Caco-2 (cell line): Measurements from ENCODE around the gene BCKDK. TPM values are rescaled to one million over a fixed set of nuclear protein-coding genes. Genes with fewer than 3 reads are reported as not detected.
A peak's percentile ranks its signal among the peaks of the same experiment; 100 is the strongest.

Experiments
- BruUV-seq: library from RNA; stranded (reverse); fragments of 400-500 nt; replicated peaks from 2 replicates; lab custom pipeline; 2021; lab: Mats Ljungman, UMichigan
- CTCF ChIA-PET: fragments of 300-600 bp; sonication (Branson Sonifier 250); formaldehyde crosslinking; loops from one replicate; lab custom pipeline; 2022; ENCODE audit warnings: antibody characterized with exemption; lab: Charles Lee
- POLR2A ChIA-PET: fragments of 300-600 bp; sonication (Branson Sonifier 250); formaldehyde crosslinking; loops from one replicate; lab custom pipeline; 2022; ENCODE audit warnings: antibody characterized with exemption; lab: Charles Lee
- DNase-seq, 2 experiments: peaks; one replicate each; pipeline versions ENCODE4 v3.0.0 to v3.0.0-alpha.2; 2020 to 2022
- H3K27me3 ChIP-seq: replicated peaks from 2 replicates; pipeline ENCODE4 v1.6.0; 2011; ENCODE audit warnings: low read length; ENCODE audit not compliant: control insufficient read depth, insufficient read depth
- H3K36me3 ChIP-seq: 2 replicates; pipeline ENCODE4 v1.5.1; 2011; ENCODE audit warnings: low read length; ENCODE audit not compliant: control insufficient read depth, insufficient read depth
- H3K4me1 ChIP-seq: fragments of 250-450 bp; sonication (Bioruptor Pico); 2 replicates; pipeline ENCODE4 v1.5.1; 2020; ENCODE audit warnings: mild to moderate bottlenecking
- H3K4me3 ChIP-seq: 2 replicates; pipeline ENCODE4 v1.5.1; 2011; ENCODE audit warnings: low read depth, mild to moderate bottlenecking, control low read depth, low read length
- H3K9me3 ChIP-seq: fragments of 250-450 bp; sonication (Bioruptor Pico); 2 replicates; pipeline ENCODE4 v1.5.1; 2020; ENCODE audit warnings: mild to moderate bottlenecking, moderate library complexity
- H3K27ac Mint-ChIP-seq: one replicate; pipeline ENCODE4 v1.8.0; 2022; ENCODE audit warnings: mixed read lengths; ENCODE audit not compliant: unreplicated experiment
- H3K27me3 Mint-ChIP-seq: one replicate; pipeline ENCODE4 v1.8.0; 2022; ENCODE audit warnings: mixed read lengths; ENCODE audit not compliant: insufficient read depth, unreplicated experiment
- H3K36me3 Mint-ChIP-seq: one replicate; pipeline ENCODE4 v1.8.0; 2022; ENCODE audit warnings: mild to moderate bottlenecking, mixed read lengths; ENCODE audit not compliant: insufficient read depth, unreplicated experiment
- H3K4me1 Mint-ChIP-seq: one replicate; pipeline ENCODE4 v1.8.0; 2022; ENCODE audit warnings: low read depth, mixed read lengths; ENCODE audit not compliant: unreplicated experiment
- H3K4me3 Mint-ChIP-seq: one replicate; pipeline ENCODE4 v1.8.0; 2022; ENCODE audit warnings: mild to moderate bottlenecking, moderate library complexity, mixed read lengths; ENCODE audit not compliant: unreplicated experiment
- H3K9me3 Mint-ChIP-seq: one replicate; pipeline ENCODE4 v1.8.0; 2022; ENCODE audit warnings: mixed read lengths; ENCODE audit not compliant: unreplicated experiment
- intact Hi-C: fragments of 100-400 bp; cut with micrococcal nuclease; formaldehyde crosslinking; loops from one replicate; pipeline ENCODE4 v1.10.0; 2022; ENCODE audit not compliant: unreplicated experiment
- total RNA-seq: library from RNA; stranded (reverse); gene quantifications from 2 replicates; pipeline ENCODE4 v1.2.3, GENCODE V29; 2022
- TF ChIP-seq, protein P1 (sequence below), 2 experiments: fragments of 200-600 bp in 1 of 2; IDR thresholded peaks; 1 replicate in 1 of 2; 2 replicates in 1 of 2; pipeline versions ENCODE4 v1.5.1 to v1.8.0; 2011 to 2022; ENCODE audit warnings: antibody characterized with exemption in 1 of 2, control low read depth in 1 of 2, inconsistent platforms in 1 of 2, low read depth in 1 of 2, low read length in 1 of 2, mild to moderate bottlenecking in 1 of 2, moderate library complexity in 1 of 2; ENCODE audit not compliant: insufficient read depth in 1 of 2, severe bottlenecking in 1 of 2, unreplicated experiment in 1 of 2

Gene BCKDK
- total RNA-seq, 1 experiment from 2014 or later: 34.1 TPM

GRCh38 chr16:31142109-31143010, 34.2 kb downstream of the BCKDK start:
- BruUV-seq: no TSS peak
- H3K4me3 Mint-ChIP-seq: peak overlapping the region; percentile 66
- ChIA-PET CTCF (interaction anchor here (0.5 to 2.8 kb wide), 24 partner anchors 8 to 1100 kb away, joined by 3 to 43 read pairs (median 4); partner anchors contain the start of genes FUS, HSD3B7, KAT8 and ORAI3), POLR2A (interaction anchor here (0.5 to 2.2 kb wide), 8 partner anchors 11 to 571 kb away, joined by 3 to 61 read pairs (median 14); partner anchors contain the start of genes FUS, KAT8, ZNF646 and ZNF668)
- H3K4me1 ChIP-seq: peaks cover 54% of the 10 kb centered on the region
- peak overlapping the region; percentile 83 for H3K27ac Mint-ChIP-seq
- H3K4me3 ChIP-seq: peak overlapping the region; percentile 46
- no peaks in the 10 kb centered on the region for H3K36me3 ChIP-seq
- peaks cover 26% of the 10 kb centered on the region for H3K36me3 Mint-ChIP-seq
- peaks cover 20% of the 10 kb centered on the region for H3K4me1 Mint-ChIP-seq
- no peaks in the 10 kb centered on the region for H3K9me3 Mint-ChIP-seq
- TF ChIP-seq, protein P1, sequence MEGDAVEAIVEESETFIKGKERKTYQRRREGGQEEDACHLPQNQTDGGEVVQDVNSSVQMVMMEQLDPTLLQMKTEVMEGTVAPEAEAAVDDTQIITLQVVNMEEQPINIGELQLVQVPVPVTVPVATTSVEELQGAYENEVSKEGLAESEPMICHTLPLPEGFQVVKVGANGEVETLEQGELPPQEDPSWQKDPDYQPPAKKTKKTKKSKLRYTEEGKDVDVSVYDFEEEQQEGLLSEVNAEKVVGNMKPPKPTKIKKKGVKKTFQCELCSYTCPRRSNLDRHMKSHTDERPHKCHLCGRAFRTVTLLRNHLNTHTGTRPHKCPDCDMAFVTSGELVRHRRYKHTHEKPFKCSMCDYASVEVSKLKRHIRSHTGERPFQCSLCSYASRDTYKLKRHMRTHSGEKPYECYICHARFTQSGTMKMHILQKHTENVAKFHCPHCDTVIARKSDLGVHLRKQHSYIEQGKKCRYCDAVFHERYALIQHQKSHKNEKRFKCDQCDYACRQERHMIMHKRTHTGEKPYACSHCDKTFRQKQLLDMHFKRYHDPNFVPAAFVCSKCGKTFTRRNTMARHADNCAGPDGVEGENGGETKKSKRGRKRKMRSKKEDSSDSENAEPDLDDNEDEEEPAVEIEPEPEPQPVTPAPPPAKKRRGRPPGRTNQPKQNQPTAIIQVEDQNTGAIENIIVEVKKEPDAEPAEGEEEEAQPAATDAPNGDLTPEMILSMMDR (IDR thresholded peaks at IDR 0.05; ENCODE audit: insufficient read depth in 1 of 2, low read depth in 1 of 2, low read length in 1 of 2, severe bottlenecking in 1 of 2, unreplicated experiment in 1 of 2): peak; percentile 81 to 93
- no peaks in the 10 kb centered on the region for H3K27me3 ChIP-seq
- H3K9me3 ChIP-seq: no peaks in the 10 kb centered on the region
- peak; percentile 98 to 99 for DNase-seq
- intact Hi-C loops: loop anchor here (1.0 to 5.0 kb wide), 8 partner anchors 11 to 185 kb away; partner anchors contain the start of genes BCKDK, HSD3B7, KAT8 and SETD1A
- no peaks in the 10 kb centered on the region for H3K27me3 Mint-ChIP-seq

DNA sequence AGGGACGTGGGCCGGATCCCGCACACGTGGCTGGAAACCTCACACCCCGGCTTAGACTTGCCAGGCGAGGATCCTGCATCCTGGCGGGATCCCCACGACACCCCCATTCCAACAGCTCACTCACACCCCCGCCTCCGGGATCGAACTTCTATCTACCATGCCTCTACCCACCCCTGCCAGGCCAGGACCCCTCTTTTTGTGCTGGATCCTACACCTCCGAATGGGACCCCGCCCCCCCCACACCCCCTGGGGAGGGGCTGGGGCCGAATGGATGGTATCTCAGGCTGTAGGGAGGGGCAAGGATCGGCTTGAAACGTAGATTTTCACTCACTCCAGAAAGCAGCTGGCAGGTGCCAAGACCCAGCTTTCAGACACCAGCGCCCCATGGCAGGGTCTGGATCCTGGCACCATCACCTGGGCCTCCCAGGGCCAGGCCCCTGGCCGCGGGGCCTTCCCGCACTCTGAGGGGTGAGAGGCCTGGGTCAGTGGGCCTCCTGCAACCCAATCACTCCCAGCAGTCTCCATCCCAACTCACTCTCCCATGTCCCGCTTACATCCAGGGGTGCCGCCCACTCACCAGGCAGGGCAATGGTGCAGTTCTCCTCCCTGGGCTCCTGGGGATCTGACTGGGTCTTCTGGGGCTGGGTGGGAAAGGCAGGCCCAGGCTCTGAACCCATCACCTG, 35.0 kb downstream of the BCKDK start:
- Histone ChIP-seq H3K4me1 (peaks cover 46% of the 10 kb centered on the region), H3K27me3 (no peaks in the 10 kb centered on the region), H3K4me3 (peak overlapping the region; percentile 46), H3K36me3 (no peaks in the 10 kb centered on the region), H3K9me3 (no peaks in the 10 kb centered on the region)
- BruUV-seq: no TSS peak
- no peaks in the 10 kb centered on the region for H3K27me3 Mint-ChIP-seq
- POLR2A ChIA-PET: interaction anchor here (1.3 to 2.2 kb wide), 4 partner anchors 12 to 70 kb away, joined by 20 to 61 read pairs (median 26); partner anchors contain the start of genes FUS, KAT8, ZNF646 and ZNF668
- no peaks in the 10 kb centered on the region for H3K9me3 Mint-ChIP-seq
- intact Hi-C loops: loop anchor here (5.0 kb wide), 3 partner anchors 36 to 156 kb away; partner anchors contain the start of genes BCKDK, HSD3B7 and STX4
- H3K4me3 Mint-ChIP-seq: peak overlapping the region; percentile 66
- peaks cover 26% of the 10 kb centered on the region for H3K36me3 Mint-ChIP-seq
- TF ChIP-seq, protein P1 (IDR thresholded peaks at IDR 0.05; ENCODE audit: insufficient read depth in 1 of 2, low read depth in 1 of 2, low read length in 1 of 2, severe bottlenecking in 1 of 2, unreplicated experiment in 1 of 2): no peak
- no peak overlapping the region for H3K27ac Mint-ChIP-seq
- no peak for DNase-seq
- CTCF ChIA-PET: interaction anchor here (0.6 to 2.8 kb wide), 10 partner anchors 9 to 1101 kb away, joined by 3 to 43 read pairs (median 6); partner anchors contain the start of genes HSD3B7, KAT8, ZNF646 and ZNF668
- peaks cover 17% of the 10 kb centered on the region for H3K4me1 Mint-ChIP-seq
